ENCODE measurements around the gene MUC12.

MUC12 gene

DNA sequence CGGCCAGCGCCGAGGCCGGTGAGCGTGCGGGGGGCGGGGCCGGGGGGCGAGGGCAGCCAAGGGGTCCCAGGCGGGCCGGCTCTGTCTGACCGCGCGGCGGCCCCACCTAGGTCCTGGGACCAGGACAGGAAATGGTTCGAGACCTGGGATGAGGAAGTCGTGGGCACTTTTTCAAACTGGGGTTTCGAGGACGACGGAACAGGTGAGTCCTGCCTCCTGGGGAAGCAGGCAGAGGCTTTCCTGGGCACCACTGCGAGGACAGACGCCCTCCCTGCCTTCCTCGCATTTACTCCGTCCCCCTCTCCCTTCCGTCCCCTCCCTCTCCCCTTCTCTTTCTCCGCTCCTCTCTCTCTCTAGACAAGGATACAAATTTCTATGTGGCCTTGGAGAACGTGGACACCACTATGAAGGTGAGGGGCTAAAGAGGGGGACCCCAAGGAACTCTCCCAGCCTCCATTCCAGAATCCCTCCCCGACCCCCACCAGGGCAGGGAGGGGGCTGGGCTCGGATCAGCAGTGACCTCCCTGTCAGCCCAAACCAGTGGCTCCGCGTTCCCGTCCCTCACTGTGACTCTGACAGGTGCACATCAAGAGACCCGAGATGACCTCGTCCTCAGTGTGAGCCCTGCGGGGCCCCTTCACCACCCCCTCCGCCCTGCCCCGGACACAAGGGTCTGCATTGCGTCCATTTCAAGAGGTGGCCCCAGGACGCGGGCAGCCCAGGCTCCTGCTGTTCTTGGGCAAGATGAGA lies 2.6 kb upstream of the MUC12 start:
- H3K4me3 ChIP-seq (ENCODE audit: low read length), result no peak overlapping the region
- TF ChIP-seq, protein P1, sequence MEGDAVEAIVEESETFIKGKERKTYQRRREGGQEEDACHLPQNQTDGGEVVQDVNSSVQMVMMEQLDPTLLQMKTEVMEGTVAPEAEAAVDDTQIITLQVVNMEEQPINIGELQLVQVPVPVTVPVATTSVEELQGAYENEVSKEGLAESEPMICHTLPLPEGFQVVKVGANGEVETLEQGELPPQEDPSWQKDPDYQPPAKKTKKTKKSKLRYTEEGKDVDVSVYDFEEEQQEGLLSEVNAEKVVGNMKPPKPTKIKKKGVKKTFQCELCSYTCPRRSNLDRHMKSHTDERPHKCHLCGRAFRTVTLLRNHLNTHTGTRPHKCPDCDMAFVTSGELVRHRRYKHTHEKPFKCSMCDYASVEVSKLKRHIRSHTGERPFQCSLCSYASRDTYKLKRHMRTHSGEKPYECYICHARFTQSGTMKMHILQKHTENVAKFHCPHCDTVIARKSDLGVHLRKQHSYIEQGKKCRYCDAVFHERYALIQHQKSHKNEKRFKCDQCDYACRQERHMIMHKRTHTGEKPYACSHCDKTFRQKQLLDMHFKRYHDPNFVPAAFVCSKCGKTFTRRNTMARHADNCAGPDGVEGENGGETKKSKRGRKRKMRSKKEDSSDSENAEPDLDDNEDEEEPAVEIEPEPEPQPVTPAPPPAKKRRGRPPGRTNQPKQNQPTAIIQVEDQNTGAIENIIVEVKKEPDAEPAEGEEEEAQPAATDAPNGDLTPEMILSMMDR (conservative IDR thresholded peaks at IDR 0.05; ENCODE audit: low read length), result no peak
- no peak for DNase-seq (ENCODE audit: low read depth)

DNA sequence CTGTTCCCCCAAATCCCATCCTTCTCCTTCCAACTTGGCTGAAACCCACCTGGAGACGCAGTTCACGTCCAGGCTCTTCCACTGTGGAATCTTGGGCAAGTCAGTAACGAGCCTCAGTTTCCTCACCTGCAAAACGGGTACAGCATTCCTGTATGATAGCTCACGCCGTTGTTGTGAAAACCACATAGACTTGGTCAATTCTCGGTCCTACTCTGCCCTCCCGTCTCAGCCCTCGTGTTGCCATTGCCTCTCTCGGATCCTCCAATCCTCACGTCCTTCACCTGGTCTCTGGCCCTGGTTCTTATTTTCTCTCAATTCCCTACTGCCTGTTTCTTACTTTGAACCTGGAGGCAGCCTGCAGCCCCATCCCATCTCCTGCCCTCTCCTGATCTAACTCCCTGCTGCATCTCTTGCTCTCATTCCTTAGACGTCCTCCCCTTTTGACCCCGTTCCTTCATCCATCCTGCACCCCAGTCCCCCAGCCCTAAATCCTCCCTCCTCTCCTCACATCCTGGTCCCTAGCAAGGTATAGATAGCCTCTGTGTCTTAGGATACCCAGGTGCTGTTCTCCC lies 2.0 kb upstream of the MUC12 start:
- H3K4me3 ChIP-seq (ENCODE audit: low read length), result no peak overlapping the region
- TF ChIP-seq, protein P1 (conservative IDR thresholded peaks at IDR 0.05; ENCODE audit: low read length), result no peak
- DNase-seq (ENCODE audit: low read depth), result no peak

DNA sequence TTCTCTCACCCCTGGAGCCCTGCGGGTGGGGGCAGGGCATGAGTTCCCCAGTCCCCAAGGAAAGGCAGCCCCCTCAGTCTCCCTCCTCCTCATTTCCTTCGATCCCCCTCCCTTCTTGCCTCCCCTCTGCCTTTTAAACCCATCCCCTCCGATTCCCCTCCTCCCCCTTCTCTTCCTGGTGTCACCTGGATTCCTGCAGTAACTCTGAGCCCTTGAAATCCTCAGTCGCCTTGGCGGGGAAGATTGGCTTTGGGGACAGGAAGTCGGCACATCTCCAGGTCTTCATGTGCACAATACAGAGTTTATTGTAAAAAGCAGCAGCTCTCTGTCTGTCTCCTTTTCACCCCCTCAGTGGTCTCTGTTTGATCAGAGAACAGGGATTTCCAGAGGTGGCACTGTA lies 1.3 kb upstream of the MUC12 start:
- no peak overlapping the region for H3K4me3 ChIP-seq (ENCODE audit: low read length)
- TF ChIP-seq, protein P1 (conservative IDR thresholded peaks at IDR 0.05; ENCODE audit: low read length), result no peak
- no peak for DNase-seq (ENCODE audit: low read depth)

DNA sequence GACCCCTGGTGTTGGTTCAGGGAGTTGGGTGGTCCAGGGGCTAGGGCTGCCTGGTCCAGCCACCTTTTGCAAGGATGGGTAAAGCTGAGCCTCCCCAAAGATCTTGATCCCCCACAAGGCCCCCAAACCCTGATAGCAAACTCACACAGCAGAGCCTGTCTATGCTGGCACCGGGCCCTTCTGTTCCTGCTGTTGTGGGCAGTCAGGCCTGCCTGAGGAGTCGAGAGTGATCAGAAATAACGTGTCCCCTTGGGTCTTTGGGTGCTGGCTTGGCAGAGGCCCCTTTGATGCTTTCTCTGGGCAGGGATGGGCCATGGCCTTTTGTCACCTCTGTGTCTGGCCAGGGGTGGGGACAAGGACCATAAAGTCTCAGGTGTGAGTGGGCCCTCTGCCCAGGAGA lies 715 bp upstream of the MUC12 start:
- DNase-seq (ENCODE audit: low read depth), result no peak
- no peak overlapping the region for H3K4me3 ChIP-seq (ENCODE audit: low read length)
- TF ChIP-seq, protein P1 (conservative IDR thresholded peaks at IDR 0.05; ENCODE audit: low read length), result no peak

DNA sequence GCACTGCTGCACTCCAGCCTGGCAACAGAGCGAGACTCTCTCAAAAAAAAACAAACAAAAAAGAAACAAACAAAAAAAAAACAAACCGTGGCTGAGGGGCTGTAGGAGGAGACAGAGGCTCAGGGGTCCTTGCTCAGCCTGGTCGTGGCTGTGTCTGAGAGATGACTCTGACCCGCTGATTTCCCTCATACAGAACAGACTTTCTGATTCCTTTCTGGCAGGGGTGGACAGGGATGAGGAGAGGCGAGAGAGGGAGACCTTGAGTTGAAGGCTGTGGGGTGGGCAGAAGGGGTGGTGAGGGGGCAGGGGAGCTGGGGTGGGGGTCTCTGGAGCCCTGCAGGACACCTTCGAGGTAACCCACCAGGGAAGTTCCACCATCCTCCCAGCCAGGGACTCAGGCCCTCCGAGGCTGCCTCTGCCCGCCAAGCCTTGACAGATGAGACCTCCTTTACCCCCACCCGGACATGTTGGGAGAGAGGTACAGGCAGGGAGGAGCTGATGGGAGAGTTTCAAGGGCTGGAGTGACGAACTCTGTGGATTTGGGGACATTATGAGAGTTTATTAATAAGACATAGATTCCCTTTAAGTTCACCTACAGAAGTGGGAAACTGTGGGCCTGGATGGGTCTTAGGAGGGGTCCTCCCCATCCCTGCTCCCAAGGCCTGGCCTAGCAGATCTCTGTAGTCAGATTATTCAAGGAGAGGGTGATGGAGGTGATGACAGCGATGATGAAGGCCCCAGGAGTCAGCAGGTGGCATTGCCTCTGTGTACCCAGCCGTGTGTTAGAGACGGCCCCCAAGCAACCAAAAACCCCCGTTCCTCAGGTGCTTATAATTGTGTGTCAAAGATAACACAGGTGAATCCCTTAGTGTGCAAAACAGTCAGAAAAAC lies 2.0 kb downstream of the MUC12 start:
- DNase-seq (ENCODE audit: low read depth), result no peak
- no peak overlapping the region for H3K4me3 ChIP-seq (ENCODE audit: low read length)
- TF ChIP-seq, protein P1 (conservative IDR thresholded peaks at IDR 0.05; ENCODE audit: low read length), result no peak

DNA sequence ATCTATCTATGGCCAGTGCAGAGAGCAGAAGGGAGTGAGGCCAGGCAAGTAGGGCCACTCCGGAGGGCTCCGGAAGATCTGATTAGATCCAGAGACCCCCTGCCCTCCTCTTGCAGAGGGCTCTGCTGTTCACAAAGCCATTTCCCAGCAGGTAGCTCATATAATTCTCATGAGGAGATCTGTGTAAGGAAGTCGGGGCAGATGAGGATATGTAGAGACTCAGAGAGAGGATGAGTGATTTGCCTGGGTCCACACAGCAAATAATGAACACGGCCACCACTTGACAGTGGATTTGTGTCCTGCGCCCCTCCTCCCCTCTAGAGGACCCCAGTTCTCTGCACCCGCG lies 2.6 kb downstream of the MUC12 start:
- no peak for DNase-seq (ENCODE audit: low read depth)
- H3K4me3 ChIP-seq (ENCODE audit: low read length), result no peak overlapping the region
- TF ChIP-seq, protein P1 (conservative IDR thresholded peaks at IDR 0.05; ENCODE audit: low read length), result no peak
